ENCODE measurements around the gene OR51E2. TPM values are rescaled to one million over a fixed set of nuclear protein-coding genes. Genes with fewer than 3 reads are reported as not detected.

Gene OR51E2
- total RNA-seq, 1 experiment from 2014 or later, result not detected

- H3K4me2 ChIP-seq (ENCODE audit: insufficient read depth, insufficient read length, low read length), result no peak overlapping the region
- no peak overlapping the region for H3K27ac Mint-ChIP-seq
- no CpG with 5 or more reads among the region's 2 CpGs for WGBS (ENCODE audit: extremely low coverage, insufficient read length, low lambda C conversion rate)
Observed at GRCh38 chr11:4682623-4683419, 14.8 kb downstream of the OR51E2 start.

More at GRCh38 chr11:4682623-4683419, 14.8 kb downstream of the OR51E2 start:
- Histone ChIP-seq H3K79me1 (ENCODE audit: insufficient read depth, low read depth, low read length, poor library complexity, severe bottlenecking) (no peaks in the 10 kb centered on the region), H2AK5ac (ENCODE audit: insufficient read length, low read length) (no peak overlapping the region), H3K79me2 (ENCODE audit: insufficient read depth, low read length) (no peaks in the 10 kb centered on the region), H3K23me2 (ENCODE audit: insufficient read length, low read depth, low read length, poor library complexity, severe bottlenecking) (no peaks in the 10 kb centered on the region), H2AFZ (ENCODE audit: low read length) (no peak overlapping the region), H3K4ac (ENCODE audit: low read depth, low read length) (no peak overlapping the region), H2BK20ac (ENCODE audit: low read depth, low read length, poor library complexity, severe bottlenecking) (no peak overlapping the region), H3K18ac (ENCODE audit: insufficient read length, low read depth, low read length) (no peak overlapping the region), H3K4me1 (ENCODE audit: insufficient read depth, low read length) (no peaks in the 10 kb centered on the region), H2BK5ac (ENCODE audit: insufficient read length, low read length) (no peak overlapping the region), H3K27ac (ENCODE audit: insufficient read length, low read depth, low read length) (no peak overlapping the region), H4K20me1 (ENCODE audit: control insufficient read depth, insufficient read depth, insufficient read length) (no peaks in the 10 kb centered on the region), H4K8ac (replicated peaks; ENCODE audit: insufficient read length, low read depth, low read length) (no peak overlapping the region), H2BK120ac (ENCODE audit: low read depth, low read length, poor library complexity, severe bottlenecking) (no peak overlapping the region), H3K14ac (ENCODE audit: insufficient read depth, low read length) (no peak overlapping the region), H2BK15ac (ENCODE audit: low read depth, low read length) (no peak overlapping the region), H4K91ac (ENCODE audit: insufficient read length, low read depth, low read length) (no peak overlapping the region), H3K9me3 (ENCODE audit: control insufficient read depth, low read depth, low read length) (no peaks in the 10 kb centered on the region), H3K27me3 (ENCODE audit: insufficient read depth, low read length) (no peaks in the 10 kb centered on the region), H3K56ac (ENCODE audit: insufficient read length, low read depth, low read length) (no peak overlapping the region), H4K5ac (ENCODE audit: insufficient read length, low read depth, low read length) (no peak overlapping the region), H3K23ac (ENCODE audit: insufficient read length, low read depth, low read length) (no peak overlapping the region), H3T11ph (ENCODE audit: low read length) (no peak overlapping the region), H2BK12ac (ENCODE audit: insufficient read length, low read depth, low read length) (no peak overlapping the region), H3K9ac (ENCODE audit: extremely low read depth, insufficient read length, low read length) (no peak overlapping the region)
- no peak overlapping the region for H3K4me3 Mint-ChIP-seq
- no peaks in the 10 kb centered on the region for H3K36me3 Mint-ChIP-seq (ENCODE audit: insufficient read depth in 1 of 3, low read depth in 3 of 3)
- TF ChIP-seq CTCF (conservative IDR thresholded peaks at IDR 0.05), result no peak
- no peaks in the 10 kb centered on the region; a peak in 1 of 5 replicates for H3K9me3 Mint-ChIP-seq
- DNase-seq, result no peak
- H3K27me3 Mint-ChIP-seq (ENCODE audit: low read depth), result no peaks in the 10 kb centered on the region
- no peaks in the 10 kb centered on the region for H3K4me1 Mint-ChIP-seq
